Spleen (tissue), 11 donors: ENCODE data around the gene VPS54. TPM values are rescaled to one million over a fixed set of nuclear protein-coding genes. Genes with fewer than 3 reads are reported as not detected.

Experiments
- DNase-seq: peaks from one replicate; pipeline ENCODE4 v3.0.0-alpha.2; 2020
- H3K27ac ChIP-seq, 8 donors: fragments of 200-600 bp; sonication (generic) in 7 of 8; 1 replicate in 4 of 8; 2 replicates in 4 of 8; pipeline versions ENCODE4 v1.5.0 to v1.8.0; 2016 to 2021; ENCODE audit warnings: inconsistent platforms in 4 of 8, mild to moderate bottlenecking in 4 of 8, moderate library complexity in 1 of 8
- H3K27me3 ChIP-seq, 7 donors: fragments of 200-600 bp; sonication (generic) in 6 of 7; replicated peaks in 1 of 7; 1 replicate in 4 of 7; 2 replicates in 3 of 7; pipeline versions ENCODE4 v1.5.0 to v1.8.0; 2016 to 2021; ENCODE audit warnings: inconsistent platforms in 3 of 7, mild to moderate bottlenecking in 1 of 7
- H3K36me3 ChIP-seq, 6 donors: fragments of 200-600 bp; sonication (generic) in 5 of 6; 1 replicate in 4 of 6; 2 replicates in 2 of 6; pipeline versions ENCODE4 v1.5.0 to v1.8.0; 2016 to 2021; ENCODE audit warnings: inconsistent platforms in 2 of 6
- H3K4me1 ChIP-seq, 6 donors: fragments of 200-600 bp; sonication (generic) in 5 of 6; 1 replicate in 3 of 6; 2 replicates in 3 of 6; pipeline versions ENCODE4 v1.5.0 to v1.8.0; 2016 to 2021; ENCODE audit warnings: inconsistent platforms in 3 of 6
- H3K4me3 ChIP-seq, 8 donors: fragments of 200-600 bp; sonication (generic) in 7 of 8; 1 replicate in 4 of 8; 2 replicates in 4 of 8; pipeline versions ENCODE4 v1.5.0 to v1.8.0; 2016 to 2021; ENCODE audit warnings: inconsistent platforms in 4 of 8, mild to moderate bottlenecking in 4 of 8, moderate library complexity in 2 of 8
- H3K9me3 ChIP-seq, 8 donors: fragments of 200-600 bp; sonication (generic) in 7 of 8; 1 replicate in 4 of 8; 2 replicates in 4 of 8; pipeline versions ENCODE4 v1.5.0 to v1.8.0; 2016 to 2021; ENCODE audit warnings: inconsistent platforms in 4 of 8
- CTCF ChIP-seq, 11 experiments: fragments of 200-600 bp in 7 of 11; fragments of 450-650 bp in 4 of 11; sonication (generic) in 4 of 11; IDR thresholded peaks in 8 of 11; conservative IDR thresholded peaks in 3 of 11; 1 replicate in 7 of 11; 2 replicates in 4 of 11; pipeline versions ENCODE4 v1.4.0 to v1.8.0; 2016 to 2021; ENCODE audit warnings: antibody characterized with exemption in 11 of 11, inconsistent platforms in 4 of 11, mild to moderate bottlenecking in 1 of 11
- POLR2A ChIP-seq, 3 donors: fragments of 450-650 bp; IDR thresholded peaks; one replicate each; pipeline ENCODE4 v1.5.1; 2017; ENCODE audit warnings: antibody characterized with exemption in 3 of 3, mild to moderate bottlenecking in 1 of 3
- POLR2AphosphoS5 ChIP-seq, 3 donors: sonication (generic); formaldehyde crosslinking; IDR thresholded peaks; one replicate each; pipeline ENCODE4 v1.5.1; 2017; ENCODE audit warnings: antibody characterized with exemption in 3 of 3
- WGBS, 5 donors: extraction: QIAGEN DNeasy Blood & Tissue Kit in 3 of 5; methylation state at CpG; one replicate each; pipeline versions ENCODE4 v1.1.5 to v1.1.7; 2013 to 2018; 5-methylcytosine and 5-hydroxymethylcytosine counted together
- intact Hi-C: fragments of 100-400 bp; cut with DNase I; formaldehyde crosslinking; loops from one replicate; pipeline ENCODE4 v1.15.0; 2023; ENCODE audit warnings: low total_unique reads
- polyA plus RNA-seq, 3 donors: library from polyadenylated mRNA; stranded (reverse); fragments of 200-250 nt; gene quantifications; one replicate each; pipeline ENCODE4 v1.2.1, GENCODE V29; 2013
- total RNA-seq, 7 donors: library from RNA; depleted of rRNA in 3 of 7; stranded (reverse); fragments of >200 nt in 3 of 7; fragmentation: NEBNext Ultra II Directional in 4 of 7; extraction: Animal tissue kit (Norgen Biotek cat#: 25700) in 4 of 7; gene quantifications; one replicate each; pipeline versions ENCODE4 v1.1.0 to v1.2.1, GENCODE V29; 2016 to 2021
- donor health status: healthy with polysubstance abuse.
- donor health status: DM: no; HTN: no; CAD: no; lungs with moderate emphysema.
- donor health status: DM: no; HTN: no; CAD: no.
- donor health status: Bipolar disorder and iron deficiency.
- donor health status: healthy.
- donor health status: DM: no; HTN: no; CAD: no.
- donor health status: DM: yes; HTN: yes; CAD: no.

VPS54 gene
- total and polyA plus RNA-seq, 10 donors = 9.2 to 31.3 (median 23.8) TPM

GRCh38 chr2:64056021-64056420 lies 36.8 kb upstream of the VPS54 start:
- intact Hi-C loops = no loop called here
- H3K27ac ChIP-seq = no peak overlapping the region
- peaks cover 0 to 21% (median 10%) of the 10 kb centered on the region in 6 donors for H3K4me1 ChIP-seq
- no peak for DNase-seq
- H3K36me3 ChIP-seq = no peaks in the 10 kb centered on the region
- TF ChIP-seq CTCF (IDR thresholded peaks at IDR 0.05 in 8 of 11, conservative IDR thresholded peaks at IDR 0.05 in 3 of 11) (no peak), POLR2A (IDR thresholded peaks at IDR 0.05) (no peak), POLR2AphosphoS5 (IDR thresholded peaks at IDR 0.05) (no peak)
- no peak overlapping the region for H3K4me3 ChIP-seq
- WGBS, 5 donors = 87 to 96% (median 93%) methylated on average over 2 of the region's 2 CpGs
- no peaks in the 10 kb centered on the region for H3K27me3 ChIP-seq
- no peaks in the 10 kb centered on the region for H3K9me3 ChIP-seq

GRCh38 chr2:64054161-64054915 lies 35.1 kb upstream of the VPS54 start:
- 59 to 67% (median 65%) methylated on average over 4 of the region's 4 CpGs for WGBS, 5 donors
- intact Hi-C loops = loop anchor here (5.0 kb wide), 2 partner anchors 88 to 433 kb away; partner anchors contain the start of gene PELI1

GRCh38 chr2:64052463-64053241 lies 33.4 kb upstream of the VPS54 start:
- TF ChIP-seq POLR2A (IDR thresholded peaks at IDR 0.05) (no peak), POLR2AphosphoS5 (IDR thresholded peaks at IDR 0.05) (peak in 1 of 3 donors; percentile 48)
- H3K27me3 ChIP-seq = no peaks in the 10 kb centered on the region
- no peak for DNase-seq
- 52 to 69% (median 67%) methylated on average over 3 of the region's 3 CpGs for WGBS, 5 donors
- no peaks in the 10 kb centered on the region for H3K36me3 ChIP-seq
- intact Hi-C loops = loop anchor here (5.0 kb wide), 2 partner anchors 90 to 435 kb away; partner anchors contain the start of gene PELI1
- H3K4me3 ChIP-seq = no peak overlapping the region
- peak overlapping the region in 5 of 8 donors; percentile 6 to 42 (median 17) for H3K27ac ChIP-seq
- no peaks in the 10 kb centered on the region for H3K9me3 ChIP-seq
- peaks cover 8 to 32% (median 19%) of the 10 kb centered on the region in 6 donors for H3K4me1 ChIP-seq

More at GRCh38 chr2:64054161-64054915, 35.1 kb upstream of the VPS54 start:
- H3K27ac ChIP-seq = no peak overlapping the region
- no peaks in the 10 kb centered on the region for H3K36me3 ChIP-seq
- H3K4me1 ChIP-seq = peaks cover 8 to 30% (median 18%) of the 10 kb centered on the region in 6 donors
- no peaks in the 10 kb centered on the region for H3K27me3 ChIP-seq
- DNase-seq = no peak
- no peaks in the 10 kb centered on the region for H3K9me3 ChIP-seq
- no peak overlapping the region for H3K4me3 ChIP-seq
- no peak for TF ChIP-seq POLR2AphosphoS5 (IDR thresholded peaks at IDR 0.05)
- no peak for TF ChIP-seq POLR2A (IDR thresholded peaks at IDR 0.05)
- no peak for TF ChIP-seq CTCF (IDR thresholded peaks at IDR 0.05 in 8 of 11, conservative IDR thresholded peaks at IDR 0.05 in 3 of 11)

- no peaks in the 10 kb centered on the region for H3K9me3 ChIP-seq
- peak; percentile 78 for DNase-seq
- intact Hi-C loops = loop anchor here (2.0 to 5.0 kb wide), 3 partner anchors 93 to 438 kb away; partner anchors contain the start of gene PELI1
- 6 to 18% (median 8%) methylated on average over 3 of the region's 3 CpGs for WGBS, 5 donors
- H3K27ac ChIP-seq = peak overlapping the region in 1 of 8 donors; percentile 26
- H3K4me1 ChIP-seq = peaks cover 8 to 32% (median 19%) of the 10 kb centered on the region in 6 donors
- H3K27me3 ChIP-seq = no peaks in the 10 kb centered on the region
- TF ChIP-seq POLR2A (IDR thresholded peaks at IDR 0.05) (no peak), CTCF (IDR thresholded peaks at IDR 0.05 in 8 of 11, conservative IDR thresholded peaks at IDR 0.05 in 3 of 11) (peak; percentile 70 to 96 (median 88)), POLR2AphosphoS5 (IDR thresholded peaks at IDR 0.05) (peak in 1 of 3 donors; percentile 52)
- H3K4me3 ChIP-seq = no peak overlapping the region
- no peaks in the 10 kb centered on the region for H3K36me3 ChIP-seq
Observed at GRCh38 chr2:64049633-64050220, 30.5 kb upstream of the VPS54 start.
